IMR-90 (cell line): ENCODE results near the gene SMPDL3A.

ENCODE experiments used
- CEBPB ChIP-seq: IDR thresholded peaks from 2 replicates; pipeline ENCODE4 v1.6.1; 2012; ENCODE audit warnings: low read depth, low read length, improper control_type of control experiment
- CHD1 ChIP-seq: IDR thresholded peaks from 2 replicates; pipeline ENCODE4 v1.6.1; 2012; ENCODE audit warnings: low read depth, low read length, improper control_type of control experiment
- POLR2A ChIP-seq: IDR thresholded peaks from 2 replicates; pipeline ENCODE4 v1.6.1; 2012; ENCODE audit warnings: mild to moderate bottlenecking, low read depth, low read length
- RFX5 ChIP-seq: IDR thresholded peaks from 2 replicates; pipeline ENCODE4 v1.8.0; 2012; ENCODE audit warnings: low read depth, mild to moderate bottlenecking, low read length, moderate library complexity
- SMC3 ChIP-seq: fragments of 150-350 bp; IDR thresholded peaks from 2 replicates; pipeline ENCODE4 v1.6.1; 2016; ENCODE audit warnings: low read depth, mild to moderate bottlenecking, antibody characterized with exemption, low read length, moderate library complexity
- TF ChIP-seq, protein P1 (sequence below): conservative IDR thresholded peaks from 2 replicates; pipeline ENCODE4 v1.5.1; 2012; ENCODE audit warnings: mild to moderate bottlenecking, low read depth, low read length, improper control_type of control experiment

GRCh38 chr6:122845464-122845863 lies 56.4 kb downstream of the SMPDL3A start:
- TF ChIP-seq, protein P1, sequence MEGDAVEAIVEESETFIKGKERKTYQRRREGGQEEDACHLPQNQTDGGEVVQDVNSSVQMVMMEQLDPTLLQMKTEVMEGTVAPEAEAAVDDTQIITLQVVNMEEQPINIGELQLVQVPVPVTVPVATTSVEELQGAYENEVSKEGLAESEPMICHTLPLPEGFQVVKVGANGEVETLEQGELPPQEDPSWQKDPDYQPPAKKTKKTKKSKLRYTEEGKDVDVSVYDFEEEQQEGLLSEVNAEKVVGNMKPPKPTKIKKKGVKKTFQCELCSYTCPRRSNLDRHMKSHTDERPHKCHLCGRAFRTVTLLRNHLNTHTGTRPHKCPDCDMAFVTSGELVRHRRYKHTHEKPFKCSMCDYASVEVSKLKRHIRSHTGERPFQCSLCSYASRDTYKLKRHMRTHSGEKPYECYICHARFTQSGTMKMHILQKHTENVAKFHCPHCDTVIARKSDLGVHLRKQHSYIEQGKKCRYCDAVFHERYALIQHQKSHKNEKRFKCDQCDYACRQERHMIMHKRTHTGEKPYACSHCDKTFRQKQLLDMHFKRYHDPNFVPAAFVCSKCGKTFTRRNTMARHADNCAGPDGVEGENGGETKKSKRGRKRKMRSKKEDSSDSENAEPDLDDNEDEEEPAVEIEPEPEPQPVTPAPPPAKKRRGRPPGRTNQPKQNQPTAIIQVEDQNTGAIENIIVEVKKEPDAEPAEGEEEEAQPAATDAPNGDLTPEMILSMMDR = no peak
- TF ChIP-seq RFX5 (no peak), CHD1 (no peak), POLR2A (no peak), CEBPB (no peak), SMC3 (no peak)
